WI38 (cell line): Measurements from ENCODE around the gene SCGN.

ENCODE experiments used
- H3K4me3 ChIP-seq: 2 replicates; pipeline ENCODE4 v1.5.1; 2011; ENCODE audit warnings: low read depth, mild to moderate bottlenecking, control low read depth, low read length
- CTCF ChIP-seq: IDR thresholded peaks from 2 replicates; pipeline ENCODE4 v1.5.1; 2012; ENCODE audit warnings: low read depth, mild to moderate bottlenecking, control low read depth, low read length

Gene SCGN

DNA sequence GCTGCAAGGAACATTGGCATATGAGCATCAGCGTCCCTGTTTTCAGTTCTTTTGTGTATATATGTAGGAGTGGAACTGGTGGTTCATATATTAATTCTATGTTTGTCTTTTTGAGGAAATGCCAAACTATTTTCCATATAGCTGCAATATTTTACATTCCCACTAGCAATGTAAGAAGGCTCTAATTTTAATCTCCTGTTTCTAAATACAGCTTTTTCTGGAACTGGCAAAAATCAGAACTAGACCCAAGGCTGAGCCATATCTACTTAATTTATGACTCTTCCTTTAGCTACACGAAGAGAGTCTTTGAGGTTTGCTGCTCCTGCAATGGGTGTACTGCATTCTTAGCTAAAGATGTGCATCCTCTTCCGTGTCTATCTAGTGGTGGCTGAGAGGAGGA lies 52.0 kb downstream of the SCGN start:
- no peak overlapping the region for H3K4me3 ChIP-seq
- TF ChIP-seq CTCF, result no peak

DNA sequence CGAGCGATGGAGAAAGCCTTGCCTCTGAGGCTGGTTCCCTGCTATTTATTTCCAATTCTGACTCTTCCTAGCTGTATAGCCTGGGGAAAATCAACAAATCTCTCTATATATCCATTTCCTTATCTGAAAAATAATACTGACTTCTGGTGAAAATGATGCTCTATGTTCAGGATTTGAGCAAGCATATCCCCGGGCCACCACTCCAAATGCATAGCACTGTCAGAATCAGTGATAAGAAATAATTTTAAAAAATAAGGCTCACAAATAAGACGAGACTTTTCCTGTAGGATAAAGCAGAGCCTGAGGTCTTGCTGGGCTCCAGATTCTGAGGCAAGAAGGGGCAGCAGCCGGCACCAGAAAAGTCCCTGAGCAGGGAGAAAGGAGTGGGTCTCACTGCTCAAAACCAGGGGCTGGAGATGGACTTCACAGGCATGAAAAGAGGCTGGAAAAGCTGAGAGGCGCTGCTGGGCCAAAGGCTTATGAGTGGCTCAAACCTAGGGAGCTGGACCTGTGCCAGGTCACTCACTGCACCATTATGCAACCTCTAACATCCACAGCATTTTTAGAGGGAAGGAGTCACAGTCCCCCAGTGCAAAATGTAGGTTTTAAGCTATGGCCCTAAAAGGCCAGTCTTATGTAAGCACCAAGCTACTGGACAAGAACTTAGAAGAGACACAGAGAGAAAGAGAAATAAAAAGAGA lies 54.4 kb downstream of the SCGN start:
- TF ChIP-seq CTCF, result no peak
- H3K4me3 ChIP-seq, result no peak overlapping the region

- no peak overlapping the region for H3K4me3 ChIP-seq
- no peak for TF ChIP-seq CTCF
Observed at GRCh38 chr6:25709761-25710160, 57.7 kb downstream of the SCGN start.

GRCh38 chr6:25710287-25710686 lies 58.3 kb downstream of the SCGN start:
- no peak overlapping the region for H3K4me3 ChIP-seq
- TF ChIP-seq CTCF, result no peak

- H3K4me3 ChIP-seq, result no peak overlapping the region
- no peak for TF ChIP-seq CTCF
Observed at GRCh38 chr6:25713824-25714223, 61.8 kb downstream of the SCGN start.

DNA sequence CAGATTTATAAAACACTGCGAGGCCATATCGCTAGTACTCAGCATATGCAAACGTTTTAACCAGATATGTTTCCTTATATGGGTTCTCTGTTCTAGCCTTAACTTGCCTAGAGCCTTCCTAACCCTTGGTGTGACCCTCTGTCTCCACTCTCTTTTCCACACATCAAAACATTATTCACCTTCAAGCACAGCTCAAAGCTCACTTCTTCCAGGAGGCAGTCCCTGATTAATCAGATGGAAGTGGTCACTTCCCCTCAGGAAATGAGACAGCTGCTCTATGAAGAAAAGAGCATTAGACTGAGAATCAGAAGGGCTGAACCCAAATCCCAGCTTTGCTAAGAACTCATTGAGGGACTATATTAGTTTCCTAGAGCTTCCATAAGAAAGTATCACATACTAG lies 62.8 kb downstream of the SCGN start:
- no peak overlapping the region for H3K4me3 ChIP-seq
- TF ChIP-seq CTCF, result no peak

GRCh38 chr6:25715794-25716193 lies 63.8 kb downstream of the SCGN start:
- no peak for TF ChIP-seq CTCF
- no peak overlapping the region for H3K4me3 ChIP-seq
